Ascending aorta (tissue), 2 donors: ENCODE results near the gene SETD7. TPM values are rescaled to one million over a fixed set of nuclear protein-coding genes. Genes with fewer than 3 reads are reported as not detected.

Experiments
- DNase-seq, 2 donors: peaks; one replicate each; pipeline ENCODE4 v3.0.0-alpha.2; 2019; ENCODE audit warnings: low spot score in 2 of 2
- H3K27ac ChIP-seq, 2 donors: fragments of 200-600 bp; sonication (generic); one replicate each; pipeline ENCODE4 v1.5.1; 2016 to 2017; ENCODE audit warnings: mild to moderate bottlenecking in 1 of 2
- H3K27me3 ChIP-seq: fragments of 200-600 bp; sonication (generic); one replicate; pipeline ENCODE4 v1.5.1; 2017
- H3K36me3 ChIP-seq, 2 donors: fragments of 200-600 bp; sonication (generic); one replicate each; pipeline ENCODE4 v1.5.1; 2016
- H3K4me1 ChIP-seq, 2 donors: fragments of 200-600 bp; sonication (generic); one replicate each; pipeline ENCODE4 v1.5.1; 2016 to 2017; ENCODE audit warnings: mild to moderate bottlenecking in 1 of 2
- H3K4me3 ChIP-seq, 2 donors: fragments of 200-600 bp; sonication (generic); one replicate each; pipeline ENCODE4 v1.5.1; 2016 to 2017; ENCODE audit warnings: mild to moderate bottlenecking in 1 of 2
- H3K9me3 ChIP-seq, 2 donors: fragments of 200-600 bp; sonication (generic); one replicate each; pipeline ENCODE4 v1.5.1; 2016
- CTCF ChIP-seq, 3 experiments: fragments of 200-600 bp in 2 of 3; fragments of 450-650 bp in 1 of 3; sonication (generic) in 2 of 3; IDR thresholded peaks; one replicate each; pipeline ENCODE4 v1.5.1; 2016 to 2019; ENCODE audit warnings: antibody characterized with exemption in 3 of 3, mild to moderate bottlenecking in 1 of 3, moderate library complexity in 1 of 3
- intact Hi-C: fragments of 100-400 bp; cut with DNase I; formaldehyde crosslinking; loops from one replicate; pipeline ENCODE4 v1.15.1; 2023
- total RNA-seq: library from RNA; depleted of rRNA; stranded (reverse); fragments of >200 nt; gene quantifications from one replicate; pipeline ENCODE4 v1.1.0, GENCODE V29; 2016

SETD7 gene
- total RNA-seq, 1 donor from 2014 or later, result 33.2 TPM

- no peaks in the 10 kb centered on the region for H3K4me1 ChIP-seq
- no peaks in the 10 kb centered on the region for H3K9me3 ChIP-seq
- H3K36me3 ChIP-seq, result peaks cover 11 to 27% of the 10 kb centered on the region in 2 donors
- H3K27me3 ChIP-seq, result no peaks in the 10 kb centered on the region
- intact Hi-C loops, result no loop called here
- H3K27ac ChIP-seq, result no peak overlapping the region
- no peak overlapping the region for H3K4me3 ChIP-seq
- no peak for DNase-seq
- no peak for TF ChIP-seq CTCF (IDR thresholded peaks at IDR 0.05)
Observed at GRCh38 chr4:139501927-139502899, 53.8 kb downstream of the SETD7 start.

- Histone ChIP-seq H3K27me3 (no peaks in the 10 kb centered on the region), H3K36me3 (peaks cover 5 to 20% of the 10 kb centered on the region in 2 donors), H3K4me1 (no peaks in the 10 kb centered on the region), H3K27ac (no peak overlapping the region), H3K4me3 (no peak overlapping the region), H3K9me3 (no peaks in the 10 kb centered on the region)
- intact Hi-C loops, result no loop called here
- DNase-seq, result no peak
- TF ChIP-seq CTCF (IDR thresholded peaks at IDR 0.05), result no peak
Observed at GRCh38 chr4:139501527-139501926, 54.5 kb downstream of the SETD7 start.

GRCh38 chr4:139501117-139501516 is 54.9 kb downstream of the SETD7 start:
- no peaks in the 10 kb centered on the region for H3K4me1 ChIP-seq
- H3K27ac ChIP-seq, result no peak overlapping the region
- intact Hi-C loops, result no loop called here

GRCh38 chr4:139499186-139499585 is 56.8 kb downstream of the SETD7 start:
- Histone ChIP-seq H3K4me1 (no peaks in the 10 kb centered on the region), H3K27me3 (no peaks in the 10 kb centered on the region), H3K9me3 (no peaks in the 10 kb centered on the region), H3K27ac (no peak overlapping the region), H3K4me3 (no peak overlapping the region), H3K36me3 (peaks cover 5 to 6% of the 10 kb centered on the region in 2 donors)
- DNase-seq, result no peak
- intact Hi-C loops, result loop anchor here (2.0 to 5.0 kb wide), 3 partner anchors 42 to 133 kb away; partner anchors contain the start of gene SETD7
- TF ChIP-seq CTCF (IDR thresholded peaks at IDR 0.05), result no peak

More at GRCh38 chr4:139501117-139501516, 54.9 kb downstream of the SETD7 start:
- TF ChIP-seq CTCF (IDR thresholded peaks at IDR 0.05), result no peak
- DNase-seq, result no peak
- Histone ChIP-seq H3K9me3 (no peaks in the 10 kb centered on the region), H3K36me3 (peaks cover 5 to 18% of the 10 kb centered on the region in 2 donors), H3K4me3 (no peak overlapping the region), H3K27me3 (no peaks in the 10 kb centered on the region)

DNA sequence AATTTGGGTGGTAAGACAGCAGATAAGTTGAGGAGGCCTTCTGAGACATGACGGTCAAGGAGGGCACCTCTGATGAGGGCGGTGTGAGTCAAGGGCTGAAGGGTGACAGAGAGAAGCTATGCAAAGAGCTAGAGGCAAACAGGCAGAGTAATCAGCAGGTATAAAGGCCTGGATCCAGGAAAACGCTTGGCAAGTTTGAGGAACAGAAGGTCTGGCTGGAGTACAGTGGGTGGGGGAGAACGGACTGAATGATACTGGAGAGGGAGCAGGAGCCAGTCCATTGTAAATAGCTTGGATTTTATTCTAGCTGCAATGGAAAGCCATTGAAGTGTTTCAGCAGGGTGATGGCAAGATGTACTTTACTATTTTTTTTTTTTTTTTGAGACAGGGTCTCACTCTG is 62.8 kb downstream of the SETD7 start:
- DNase-seq, result no peak
- Histone ChIP-seq H3K4me1 (no peaks in the 10 kb centered on the region), H3K9me3 (no peaks in the 10 kb centered on the region), H3K27ac (no peak overlapping the region), H3K27me3 (no peaks in the 10 kb centered on the region), H3K4me3 (no peak overlapping the region), H3K36me3 (no peaks in the 10 kb centered on the region)
- TF ChIP-seq CTCF (IDR thresholded peaks at IDR 0.05), result no peak
- intact Hi-C loops, result no loop called here
